Loucy (cell line): ENCODE data around the gene UBAP1.

Experiments used
- H2AFZ ChIP-seq: fragments of 200-600 bp; sonication (generic); 2 replicates; pipeline ENCODE4 v1.6.0; 2016; ENCODE audit warnings: antibody characterized with exemption, mild to moderate bottlenecking, low read length, moderate library complexity
- H3F3A ChIP-seq: fragments of 200-600 bp; 2 replicates; pipeline ENCODE4 v1.6.0; 2016; ENCODE audit warnings: antibody characterized with exemption, low read depth, mild to moderate bottlenecking
- H3K27me3 ChIP-seq: fragments of 200-600 bp; sonication (generic); 2 replicates; pipeline ENCODE4 v1.6.1; 2014; ENCODE audit warnings: low read length, mild to moderate bottlenecking; ENCODE audit not compliant: insufficient read depth, poor library complexity, severe bottlenecking
- H3K36me3 ChIP-seq: fragments of 200-600 bp; sonication (generic); 2 replicates; pipeline ENCODE4 v1.6.1; 2016; ENCODE audit warnings: low read length; ENCODE audit not compliant: insufficient read depth
- H3K4me1 ChIP-seq: fragments of 200-600 bp; sonication (generic); 2 replicates; pipeline ENCODE4 v1.5.1; 2014; ENCODE audit warnings: low read length, mild to moderate bottlenecking; ENCODE audit not compliant: insufficient read depth, poor library complexity, severe bottlenecking
- H3K4me2 ChIP-seq: fragments of 200-600 bp; sonication (generic); 2 replicates; pipeline ENCODE4 v1.6.0; 2014; ENCODE audit warnings: antibody characterized with exemption, low read length, low read depth, mild to moderate bottlenecking; ENCODE audit not compliant: poor library complexity, severe bottlenecking
- H3K4me3 ChIP-seq: fragments of 200-600 bp; sonication (generic); 2 replicates; pipeline ENCODE4 v1.5.1; 2014; ENCODE audit warnings: low read length, mild to moderate bottlenecking, mixed read lengths; ENCODE audit not compliant: poor library complexity, severe bottlenecking
- H3K79me2 ChIP-seq: fragments of 200-600 bp; sonication (generic); 2 replicates; pipeline ENCODE4 v1.6.1; 2014; ENCODE audit warnings: low read length; ENCODE audit not compliant: insufficient read depth
- H3K9ac ChIP-seq: fragments of 200-600 bp; sonication (generic); 2 replicates; pipeline ENCODE4 v1.6.0; 2014; ENCODE audit warnings: mild to moderate bottlenecking, low read depth, low read length, moderate library complexity; ENCODE audit not compliant: poor library complexity, severe bottlenecking
- H3K9me2 ChIP-seq: fragments of 200-600 bp; sonication (generic); replicated peaks from 2 replicates; pipeline ENCODE4 v1.6.1; 2016; ENCODE audit warnings: low read depth, low read length, mixed read lengths
- H3K9me3 ChIP-seq: fragments of 200-600 bp; sonication (generic); 2 replicates; pipeline ENCODE4 v1.6.1; 2014; ENCODE audit warnings: mild to moderate bottlenecking, antibody characterized with exemption, low read length, low read depth; ENCODE audit not compliant: insufficient read depth
- H4K20me1 ChIP-seq: fragments of 200-600 bp; sonication (generic); 2 replicates; pipeline ENCODE4 v1.6.0; 2014; ENCODE audit warnings: antibody characterized with exemption, low read length, mild to moderate bottlenecking; ENCODE audit not compliant: insufficient read depth, poor library complexity, severe bottlenecking
- CTCF ChIP-seq: fragments of 200-600 bp; sonication (generic); conservative IDR thresholded peaks from 2 replicates; pipeline ENCODE4 v1.5.1; 2014; ENCODE audit warnings: mild to moderate bottlenecking, antibody characterized with exemption, low read length
- EZH2phosphoT487 ChIP-seq: fragments of 200-600 bp; IDR thresholded peaks from 2 replicates; pipeline ENCODE4 v1.6.1; 2018; ENCODE audit warnings: antibody characterized with exemption, mild to moderate bottlenecking, moderate library complexity, borderline replicate concordance

The UBAP1 gene

GRCh38 chr9:34177593-34178435 lies 1.0 kb upstream of the UBAP1 start:
- Histone ChIP-seq H3K27me3 (no peaks in the 10 kb centered on the region), H2AFZ (peak overlapping the region; percentile 99)

GRCh38 chr9:34179213-34180136 lies 632 bp downstream of the UBAP1 start:
- Histone ChIP-seq H4K20me1 (peaks cover 15% of the 10 kb centered on the region), H3K36me3 (no peaks in the 10 kb centered on the region), H3F3A (no peaks in the 10 kb centered on the region), H3K9ac (peak overlapping the region; percentile 83), H3K4me2 (peak overlapping the region; percentile 96), H3K9me2 (no peaks in the 10 kb centered on the region), H3K4me3 (peak overlapping the region; percentile 91), H3K4me1 (peaks cover 16% of the 10 kb centered on the region), H3K79me2 (peaks cover 57% of the 10 kb centered on the region), H3K27me3 (no peaks in the 10 kb centered on the region), H3K9me3 (no peaks in the 10 kb centered on the region), H2AFZ (peak overlapping the region; percentile 99)
- no peak for TF ChIP-seq CTCF
- no peak for TF ChIP-seq EZH2phosphoT487

More at GRCh38 chr9:34177593-34178435, 1.0 kb upstream of the UBAP1 start:
- Histone ChIP-seq H3K4me2 (peak overlapping the region; percentile 90), H3K79me2 (peaks cover 43% of the 10 kb centered on the region), H4K20me1 (peaks cover 12% of the 10 kb centered on the region), H3K9ac (peak overlapping the region; percentile 83), H3K9me2 (no peaks in the 10 kb centered on the region), H3K4me1 (peaks cover 16% of the 10 kb centered on the region), H3F3A (no peaks in the 10 kb centered on the region), H3K36me3 (no peaks in the 10 kb centered on the region), H3K4me3 (peak overlapping the region; percentile 91), H3K9me3 (no peaks in the 10 kb centered on the region)
- TF ChIP-seq CTCF (no peak), EZH2phosphoT487 (no peak)

GRCh38 chr9:34185778-34186551 lies 7.1 kb downstream of the UBAP1 start:
- H3K4me1 ChIP-seq = peaks cover 10% of the 10 kb centered on the region
- peaks cover 47% of the 10 kb centered on the region for H4K20me1 ChIP-seq
- H3K36me3 ChIP-seq = no peaks in the 10 kb centered on the region
- no peaks in the 10 kb centered on the region for H3K27me3 ChIP-seq
- H3K4me2 ChIP-seq = peak overlapping the region; percentile 60
- no peak overlapping the region for H3K9ac ChIP-seq
- H2AFZ ChIP-seq = no peak overlapping the region
- no peaks in the 10 kb centered on the region for H3K9me3 ChIP-seq
- H3K4me3 ChIP-seq = peak overlapping the region; percentile 15
- TF ChIP-seq CTCF (no peak), EZH2phosphoT487 (no peak)
- no peaks in the 10 kb centered on the region for H3K9me2 ChIP-seq
- H3K79me2 ChIP-seq = peaks cover 88% of the 10 kb centered on the region
- no peaks in the 10 kb centered on the region for H3F3A ChIP-seq
